ENCODE results near the gene FCGR1A.
"Not testable (repeated sequence)": the region's sequence is repeated elsewhere in the genome, so short reads cannot be mapped to it uniquely, and the experiment has no call there.

FCGR1A gene

GRCh38 chr1:149782600-149782999 is at the start of gene FCGR1A:
TSS of gene FCGR1A (plus strand) at chr1:149782694. CDS start at chr1:149782744, 50 bp downstream.
- FAIRE-seq: not testable (repeated sequence)

- not testable (repeated sequence) for FAIRE-seq
Observed at GRCh38 chr1:149732781-149733180, 49.7 kb upstream of the FCGR1A start.

- not testable (repeated sequence) for FAIRE-seq
Observed at GRCh38 chr1:149734692-149735091, 47.8 kb upstream of the FCGR1A start.

GRCh38 chr1:149740148-149740581 is 42.3 kb upstream of the FCGR1A start:
- FAIRE-seq: not testable (repeated sequence)

- FAIRE-seq: not testable (repeated sequence)
Observed at GRCh38 chr1:149740590-149741230, 41.8 kb upstream of the FCGR1A start.

GRCh38 chr1:149741914-149742313 is 40.6 kb upstream of the FCGR1A start:
- FAIRE-seq: not testable (repeated sequence)

GRCh38 chr1:149746463-149747356 is 35.8 kb upstream of the FCGR1A start:
- not testable (repeated sequence) for FAIRE-seq

GRCh38 chr1:149747359-149748143 is 34.9 kb upstream of the FCGR1A start:
- FAIRE-seq: not testable (repeated sequence)

- FAIRE-seq: not testable (repeated sequence)
Observed at GRCh38 chr1:149748144-149748500, 34.4 kb upstream of the FCGR1A start.

- not testable (repeated sequence) for FAIRE-seq
Observed at GRCh38 chr1:149750562-149750961, 31.9 kb upstream of the FCGR1A start.

GRCh38 chr1:149752186-149752585 is 30.3 kb upstream of the FCGR1A start:
- FAIRE-seq: not testable (repeated sequence)

- not testable (repeated sequence) for FAIRE-seq
Observed at GRCh38 chr1:149753466-149753865, 29.0 kb upstream of the FCGR1A start.

GRCh38 chr1:149755294-149755693 is 27.2 kb upstream of the FCGR1A start:
- not testable (repeated sequence) for FAIRE-seq

GRCh38 chr1:149762294-149762693 is 20.2 kb upstream of the FCGR1A start:
- not testable (repeated sequence) for FAIRE-seq

- FAIRE-seq: not testable (repeated sequence)
Observed at GRCh38 chr1:149764087-149764800, 18.2 kb upstream of the FCGR1A start.

GRCh38 chr1:149766241-149766640 is 16.3 kb upstream of the FCGR1A start:
- not testable (repeated sequence) for FAIRE-seq

- not testable (repeated sequence) for FAIRE-seq
Observed at GRCh38 chr1:149769216-149769615, 13.3 kb upstream of the FCGR1A start.

- not testable (repeated sequence) for FAIRE-seq
Observed at GRCh38 chr1:149770661-149771060, 11.8 kb upstream of the FCGR1A start.

- FAIRE-seq: not testable (repeated sequence)
Observed at GRCh38 chr1:149771653-149772425, 10.7 kb upstream of the FCGR1A start.

GRCh38 chr1:149775510-149776147 is 6.9 kb upstream of the FCGR1A start:
- FAIRE-seq: not testable (repeated sequence)

- FAIRE-seq: not testable (repeated sequence)
Observed at GRCh38 chr1:149777084-149777483, 5.4 kb upstream of the FCGR1A start.
